ENCODE results near the gene TAOK2.

- no peak for TF ChIP-seq EZH2 (IDR thresholded peaks at IDR 0.05; ENCODE audit: insufficient read depth, poor library complexity, severe bottlenecking)
- TF ChIP-seq EZH2phosphoT487 (IDR thresholded peaks at IDR 0.05; ENCODE audit: insufficient read depth, low read depth): no peak
Observed at GRCh38 chr16:30030841-30031413, 57.3 kb downstream of the TAOK2 start, which contains the start of gene TLCD3B.

Data from GM23248 (cell line).